OCI-LY7 (cell line): ENCODE data around the gene SCGB1C1. TPM values are rescaled to one million over a fixed set of nuclear protein-coding genes. Genes with fewer than 3 reads are reported as not detected.

ENCODE experiments used
- BruUV-seq: library from RNA; stranded (reverse); fragments of 400-500 nt; replicated peaks from 2 replicates; lab custom pipeline; 2021; lab: Mats Ljungman, UMichigan
- CTCF ChIA-PET: fragments of 300-600 bp; sonication (Branson Sonifier 250); formaldehyde crosslinking; loops from one replicate; lab custom pipeline; 2022; ENCODE audit warnings: antibody characterized with exemption; ENCODE audit not compliant: unreplicated experiment; lab: Charles Lee
- POLR2A ChIA-PET: fragments of 300-600 bp; sonication (Branson Sonifier 250); formaldehyde crosslinking; loops from one replicate; lab custom pipeline; 2022; ENCODE audit warnings: antibody characterized with exemption; lab: Charles Lee
- DNase-seq: peaks from one replicate; pipeline ENCODE4 v3.0.0-alpha.2; 2015; ENCODE audit warnings: low spot score
- H2AFZ ChIP-seq: fragments of 200-600 bp; sonication (generic), shearing (Covaris generic); 2 replicates; pipeline ENCODE4 v1.6.1; 2014; ENCODE audit warnings: mild to moderate bottlenecking, antibody characterized with exemption, low read length, moderate library complexity
- H3K27ac ChIP-seq: fragments of 200-600 bp; sonication (generic); 2 replicates; pipeline ENCODE4 v1.5.1; 2014; ENCODE audit warnings: mixed run types, low read depth, mild to moderate bottlenecking, moderate library complexity, low read length, inconsistent platforms; ENCODE audit not compliant: poor library complexity, severe bottlenecking
- H3K36me3 ChIP-seq: fragments of 200-600 bp; sonication (generic); 2 replicates; pipeline ENCODE4 v1.6.1; 2014; ENCODE audit warnings: mild to moderate bottlenecking, antibody characterized with exemption, low read length, moderate library complexity, mixed read lengths; ENCODE audit not compliant: insufficient read depth
- H3K4me1 ChIP-seq: fragments of 200-600 bp; sonication (generic); 2 replicates; pipeline ENCODE4 v1.5.1; 2014; ENCODE audit warnings: mild to moderate bottlenecking, low read length; ENCODE audit not compliant: insufficient read depth, poor library complexity, severe bottlenecking
- H3K4me2 ChIP-seq: fragments of 200-600 bp; sonication (generic); 2 replicates; pipeline ENCODE4 v1.6.1; 2014; ENCODE audit warnings: mild to moderate bottlenecking, low read length
- H3K4me3 ChIP-seq: fragments of 200-600 bp; sonication (generic); 2 replicates; pipeline ENCODE4 v1.5.1; 2014; ENCODE audit warnings: mild to moderate bottlenecking, low read depth, low read length; ENCODE audit not compliant: poor library complexity, severe bottlenecking
- H3K79me2 ChIP-seq: fragments of 200-600 bp; sonication (generic); 2 replicates; pipeline ENCODE4 v1.6.1; 2016; ENCODE audit warnings: low read depth, mild to moderate bottlenecking, low read length, moderate library complexity, mixed read lengths; ENCODE audit not compliant: insufficient read depth
- H3K9me2 ChIP-seq: fragments of 200-600 bp; sonication (generic); 2 replicates; pipeline ENCODE4 v1.6.1; 2016; ENCODE audit warnings: mild to moderate bottlenecking, low read length, mixed read lengths; ENCODE audit not compliant: insufficient read depth
- H3K9me3 ChIP-seq: fragments of 200-600 bp; sonication (generic); 2 replicates; pipeline ENCODE4 v1.6.1; 2014; ENCODE audit warnings: mild to moderate bottlenecking, mixed run types, low read length, mixed read lengths
- H4K20me1 ChIP-seq: fragments of 200-600 bp; sonication (generic); 2 replicates; pipeline ENCODE4 v1.6.1; 2014; ENCODE audit warnings: mild to moderate bottlenecking, antibody characterized with exemption, low read length, moderate library complexity, mixed read lengths; ENCODE audit not compliant: insufficient read depth
- EZH2phosphoT487 ChIP-seq: fragments of 200-600 bp; sonication (generic); IDR thresholded peaks from 2 replicates; pipeline ENCODE4 v1.6.1; 2018; ENCODE audit warnings: low read depth, borderline replicate concordance, mild to moderate bottlenecking, mixed run types, antibody characterized with exemption, low read length, moderate library complexity, mixed read lengths
- intact Hi-C: fragments of 100-400 bp; cut with micrococcal nuclease; formaldehyde crosslinking; loops from one replicate; pipeline ENCODE4 v1.10.0; 2022; ENCODE audit not compliant: unreplicated experiment
- total RNA-seq, 2 experiments: library from RNA; depleted of rRNA in 1 of 2; stranded (reverse); fragments of >200 nt in 1 of 2; shearing (Covaris generic) in 1 of 2; gene quantifications; 2 replicates each; pipeline ENCODE4 v1.2.3, GENCODE V29; 2014 to 2022
- TF ChIP-seq, protein P1 (sequence below): fragments of 200-600 bp; sonication (generic); conservative IDR thresholded peaks from 2 replicates; pipeline ENCODE4 v1.5.1; 2014; ENCODE audit warnings: mild to moderate bottlenecking, antibody characterized with exemption, low read length, moderate library complexity, mixed read lengths

Gene SCGB1C1
- total RNA-seq, 2 experiments from 2014 or later, result not detected

DNA sequence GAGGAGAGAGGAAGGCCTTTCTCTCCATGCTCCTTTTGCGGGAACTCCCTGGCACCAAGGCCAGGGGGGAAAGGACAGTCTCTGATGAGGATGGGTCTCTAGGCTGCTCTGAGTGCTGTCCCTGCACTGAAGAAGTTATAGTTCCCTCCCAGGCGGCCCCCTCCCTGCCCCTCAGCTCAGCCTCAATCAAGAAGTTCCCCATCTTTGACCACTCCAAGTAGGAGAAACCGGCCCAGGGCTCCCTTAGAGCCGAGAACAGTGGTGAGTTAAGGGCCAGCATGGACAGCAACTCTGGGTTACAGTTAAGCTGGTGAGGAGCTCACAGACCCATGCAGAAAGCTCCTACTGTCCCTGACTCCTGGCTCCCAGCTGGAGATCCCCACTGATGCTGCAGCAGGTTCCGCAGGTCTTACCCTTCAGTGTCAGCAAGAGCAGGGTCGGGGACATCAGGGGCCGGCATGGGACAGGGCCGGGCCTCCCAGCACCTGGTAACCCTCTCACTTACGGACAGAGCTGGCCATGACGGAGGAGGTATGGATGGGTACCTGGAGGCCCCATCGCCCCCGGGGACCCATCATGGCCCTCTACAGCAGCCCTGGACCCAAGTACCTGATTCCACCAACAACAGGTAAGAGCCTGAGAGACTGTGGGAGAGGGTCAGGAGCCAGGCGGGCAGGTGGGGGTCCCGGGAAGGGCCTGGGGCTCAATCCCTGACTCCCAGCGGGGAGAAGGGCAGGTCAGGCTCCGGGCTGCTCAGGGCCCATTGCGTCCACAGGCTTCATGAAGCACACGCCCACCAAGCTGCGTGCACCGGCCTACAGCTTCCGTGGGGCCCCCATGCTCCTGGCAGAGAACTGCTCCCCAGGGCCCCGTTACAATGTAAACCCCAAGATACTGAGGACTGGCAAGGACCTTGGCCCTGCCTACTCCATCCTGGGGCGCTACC lies 4.2 kb downstream of the SCGB1C1 start:
- Histone ChIP-seq H3K4me2 (no peak overlapping the region), H3K36me3 (no peaks in the 10 kb centered on the region), H3K9me2 (no peaks in the 10 kb centered on the region), H3K4me3 (no peak overlapping the region), H2AFZ (no peak overlapping the region), H3K27ac (no peak overlapping the region), H3K79me2 (no peaks in the 10 kb centered on the region), H4K20me1 (no peaks in the 10 kb centered on the region), H3K4me1 (no peaks in the 10 kb centered on the region), H3K9me3 (no peaks in the 10 kb centered on the region)
- BruUV-seq, result no TSS peak
- ChIA-PET POLR2A (no interaction called here), CTCF (no interaction called here)
- TF ChIP-seq EZH2phosphoT487, result no peak
- TF ChIP-seq, protein P1, sequence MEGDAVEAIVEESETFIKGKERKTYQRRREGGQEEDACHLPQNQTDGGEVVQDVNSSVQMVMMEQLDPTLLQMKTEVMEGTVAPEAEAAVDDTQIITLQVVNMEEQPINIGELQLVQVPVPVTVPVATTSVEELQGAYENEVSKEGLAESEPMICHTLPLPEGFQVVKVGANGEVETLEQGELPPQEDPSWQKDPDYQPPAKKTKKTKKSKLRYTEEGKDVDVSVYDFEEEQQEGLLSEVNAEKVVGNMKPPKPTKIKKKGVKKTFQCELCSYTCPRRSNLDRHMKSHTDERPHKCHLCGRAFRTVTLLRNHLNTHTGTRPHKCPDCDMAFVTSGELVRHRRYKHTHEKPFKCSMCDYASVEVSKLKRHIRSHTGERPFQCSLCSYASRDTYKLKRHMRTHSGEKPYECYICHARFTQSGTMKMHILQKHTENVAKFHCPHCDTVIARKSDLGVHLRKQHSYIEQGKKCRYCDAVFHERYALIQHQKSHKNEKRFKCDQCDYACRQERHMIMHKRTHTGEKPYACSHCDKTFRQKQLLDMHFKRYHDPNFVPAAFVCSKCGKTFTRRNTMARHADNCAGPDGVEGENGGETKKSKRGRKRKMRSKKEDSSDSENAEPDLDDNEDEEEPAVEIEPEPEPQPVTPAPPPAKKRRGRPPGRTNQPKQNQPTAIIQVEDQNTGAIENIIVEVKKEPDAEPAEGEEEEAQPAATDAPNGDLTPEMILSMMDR, result no peak
- intact Hi-C loops, result no loop called here
- DNase-seq, result no peak

DNA sequence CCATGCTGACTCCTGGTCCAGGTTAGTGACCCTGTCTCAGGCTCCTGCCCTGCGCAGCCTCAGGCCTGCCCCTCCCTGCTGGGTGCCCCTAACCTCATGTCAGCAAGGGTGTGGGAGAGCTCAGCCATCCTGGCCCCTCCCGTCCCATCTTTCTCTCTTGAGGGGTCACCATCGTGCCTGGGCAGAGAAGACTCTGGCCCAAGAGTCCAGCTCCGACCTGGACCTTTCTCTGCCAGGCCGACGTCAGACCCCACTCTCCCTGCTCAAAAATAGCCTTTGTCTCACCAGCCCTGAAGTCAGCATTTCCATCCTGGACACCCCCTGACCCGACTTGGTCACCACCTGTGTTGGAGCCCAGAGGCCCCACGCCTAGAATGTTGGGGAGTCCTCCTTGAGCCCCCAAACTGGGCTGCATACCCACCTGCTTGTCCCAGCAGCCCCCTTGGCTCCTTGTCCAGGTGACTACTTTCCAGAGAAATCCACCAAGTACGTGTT lies 4.9 kb downstream of the SCGB1C1 start:
- no peak for DNase-seq
- no peaks in the 10 kb centered on the region for H3K79me2 ChIP-seq
- TF ChIP-seq, protein P1, result no peak
- no peak for TF ChIP-seq EZH2phosphoT487
- H3K4me2 ChIP-seq, result no peak overlapping the region
- CTCF ChIA-PET, result no interaction called here
- no peaks in the 10 kb centered on the region for H3K9me2 ChIP-seq
- intact Hi-C loops, result no loop called here
- H3K36me3 ChIP-seq, result no peaks in the 10 kb centered on the region
- H4K20me1 ChIP-seq, result no peaks in the 10 kb centered on the region
- H3K4me1 ChIP-seq, result no peaks in the 10 kb centered on the region
- no peak overlapping the region for H2AFZ ChIP-seq
- POLR2A ChIA-PET, result no interaction called here
- no TSS peak for BruUV-seq
- no peaks in the 10 kb centered on the region for H3K9me3 ChIP-seq
- no peak overlapping the region for H3K4me3 ChIP-seq
- H3K27ac ChIP-seq, result no peak overlapping the region

DNA sequence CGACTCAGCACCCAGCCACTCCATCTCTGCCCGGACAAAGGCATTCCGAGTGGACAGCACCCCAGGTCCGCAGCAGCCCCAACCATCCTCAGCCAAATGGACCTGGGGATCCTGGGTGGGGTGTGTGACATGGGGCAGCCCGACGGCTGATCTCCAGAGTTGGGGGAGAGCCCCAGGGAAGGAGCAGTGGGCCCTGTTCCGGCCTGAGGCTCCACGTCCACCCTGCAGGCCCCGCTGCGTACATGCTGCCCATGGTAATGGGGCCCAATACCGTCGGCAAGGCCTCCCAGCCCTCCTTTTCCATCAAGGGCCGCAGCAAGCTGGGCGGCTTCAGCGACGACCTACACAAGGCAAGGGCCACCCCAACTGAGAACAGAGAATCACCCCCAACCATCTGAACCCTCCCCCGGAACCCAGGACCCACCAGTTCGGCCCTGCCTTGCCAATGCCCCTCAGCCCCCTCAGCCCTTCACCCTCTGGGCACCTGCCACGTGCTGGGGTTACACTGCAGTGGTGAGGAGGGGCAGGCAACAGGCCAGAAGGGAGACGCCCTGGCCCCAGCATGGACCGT lies 5.4 kb downstream of the SCGB1C1 start:
- BruUV-seq, result no TSS peak
- no peaks in the 10 kb centered on the region for H4K20me1 ChIP-seq
- H3K4me3 ChIP-seq, result no peak overlapping the region
- no peaks in the 10 kb centered on the region for H3K4me1 ChIP-seq
- POLR2A ChIA-PET, result no interaction called here
- TF ChIP-seq EZH2phosphoT487, result no peak
- TF ChIP-seq, protein P1, result no peak
- DNase-seq, result no peak
- CTCF ChIA-PET, result no interaction called here
- H3K36me3 ChIP-seq, result peaks cover 2% of the 10 kb centered on the region; the same call in 1 of the 2 replicates
- intact Hi-C loops, result no loop called here
- H3K9me3 ChIP-seq, result no peaks in the 10 kb centered on the region
- H3K79me2 ChIP-seq, result no peaks in the 10 kb centered on the region
- no peaks in the 10 kb centered on the region for H3K9me2 ChIP-seq
- H3K27ac ChIP-seq, result no peak overlapping the region
- no peak overlapping the region for H3K4me2 ChIP-seq
- no peak overlapping the region for H2AFZ ChIP-seq
